HEK293 (cell line): ENCODE results near the gene C2orf76.

ENCODE experiments used
- CTCF ChIA-PET: fragments of 350-600 bp; formaldehyde crosslinking; extraction: SDS; loops from one replicate; lab custom pipeline; 2021; ENCODE audit warnings: antibody characterized with exemption; lab: Yijun Ruan, JAX
- POLR2A ChIA-PET: fragments of 300-600 bp; formaldehyde crosslinking; extraction: SDS; loops from one replicate; lab custom pipeline; 2020; ENCODE audit warnings: antibody characterized with exemption, inconsistent platforms; lab: Yijun Ruan, JAX
- H3K27ac ChIP-seq: fragments of 200-500 bp; sonication (Bioruptor generic); 2 replicates; pipeline ENCODE4 v1.5.1; 2014; ENCODE audit warnings: low read depth, low read length, control low read depth, inconsistent platforms; ENCODE audit errors: extremely low read depth
- H3K36me3 ChIP-seq, 2 experiments: fragments of 200-500 bp in 1 of 2; sonication (Bioruptor generic) in 1 of 2; 1 replicate in 1 of 2; 2 replicates in 1 of 2; pipeline ENCODE4 v1.5.1; 2014 to 2017; ENCODE audit warnings: inconsistent platforms in 2 of 2, low read length in 2 of 2; ENCODE audit not compliant: control insufficient read depth in 2 of 2, insufficient read depth in 1 of 2
- H3K4me1 ChIP-seq: fragments of 200-500 bp; sonication (Bioruptor generic); 2 replicates; pipeline ENCODE4 v1.5.1; 2014; ENCODE audit warnings: mild to moderate bottlenecking, low read length, inconsistent platforms; ENCODE audit not compliant: control insufficient read depth, insufficient read depth
- H3K4me3 ChIP-seq: 2 replicates; pipeline ENCODE4 v1.5.1; 2011; ENCODE audit warnings: low read depth, mild to moderate bottlenecking, control low read depth, low read length, moderate library complexity
- H3K9me3 ChIP-seq: fragments of 200-500 bp; sonication (Bioruptor generic); 2 replicates; pipeline ENCODE4 v1.5.1; 2014; ENCODE audit warnings: low read depth, low read length, inconsistent platforms; ENCODE audit not compliant: control insufficient read depth, insufficient read depth
- GLIS2 ChIP-seq: fragments of 450-650 bp; formaldehyde crosslinking; IDR thresholded peaks from 2 replicates; pipeline ENCODE4 v1.5.1; 2016; ENCODE audit warnings: missing biosample characterization, missing genetic modification characterization
- KLF1 ChIP-seq: fragments of 450-650 bp; formaldehyde crosslinking; IDR thresholded peaks from 2 replicates; pipeline ENCODE4 v1.5.1; 2016; ENCODE audit warnings: missing biosample characterization, missing genetic modification characterization
- KLF7 ChIP-seq: fragments of 450-650 bp; formaldehyde crosslinking; IDR thresholded peaks from 2 replicates; pipeline ENCODE4 v1.5.1; 2016; ENCODE audit warnings: missing biosample characterization, missing genetic modification characterization, borderline replicate concordance
- PRDM1 ChIP-seq: fragments of 450-650 bp; formaldehyde crosslinking; IDR thresholded peaks from 2 replicates; pipeline ENCODE4; 2016; ENCODE audit warnings: missing biosample characterization, missing genetic modification characterization
- PRDM10 ChIP-seq: fragments of 450-650 bp; formaldehyde crosslinking; IDR thresholded peaks from 2 replicates; pipeline ENCODE4 v1.5.1; 2016; ENCODE audit warnings: missing biosample characterization, missing genetic modification characterization
- ZBTB7A ChIP-seq: fragments of 450-650 bp; formaldehyde crosslinking; IDR thresholded peaks from 2 replicates; pipeline ENCODE4 v1.5.1; 2016; ENCODE audit warnings: low read depth, missing biosample characterization, missing genetic modification characterization
- ZBTB8A ChIP-seq: fragments of 450-650 bp; formaldehyde crosslinking; IDR thresholded peaks from 2 replicates; pipeline ENCODE4 v1.5.1; 2016; ENCODE audit warnings: missing biosample characterization, missing genetic modification characterization
- ZNF157 ChIP-seq: fragments of 450-650 bp; formaldehyde crosslinking; IDR thresholded peaks from 2 replicates; pipeline ENCODE4 v1.5.1; 2016; ENCODE audit warnings: missing biosample characterization, missing genetic modification characterization
- ZNF169 ChIP-seq: fragments of 450-650 bp; formaldehyde crosslinking; IDR thresholded peaks from 2 replicates; pipeline ENCODE4 v1.5.1; 2016; ENCODE audit warnings: missing biosample characterization, missing genetic modification characterization
- ZNF2 ChIP-seq: fragments of 450-650 bp; formaldehyde crosslinking; IDR thresholded peaks from 2 replicates; pipeline ENCODE4 v1.5.1; 2016; ENCODE audit warnings: missing biosample characterization, missing genetic modification characterization
- ZNF404 ChIP-seq: fragments of 450-650 bp; formaldehyde crosslinking; IDR thresholded peaks from 2 replicates; pipeline ENCODE4 v1.5.1; 2017; ENCODE audit warnings: missing biosample characterization, missing genetic modification characterization
- ZNF529 ChIP-seq: fragments of 450-650 bp; formaldehyde crosslinking; IDR thresholded peaks from 2 replicates; pipeline ENCODE4 v1.5.1; 2017; ENCODE audit warnings: missing genetic modification characterization, missing biosample characterization; ENCODE audit not compliant: insufficient replicate concordance
- ZNF626 ChIP-seq: fragments of 450-650 bp; sonication (Bioruptor Pico); formaldehyde crosslinking; IDR thresholded peaks from 2 replicates; pipeline ENCODE4 v1.5.1; 2018; ENCODE audit warnings: missing biosample characterization, missing genetic modification characterization, inconsistent platforms
- ZNF629 ChIP-seq: fragments of 450-650 bp; formaldehyde crosslinking; IDR thresholded peaks from 2 replicates; pipeline ENCODE4 v1.5.1; 2017; ENCODE audit warnings: missing biosample characterization, missing genetic modification characterization
- ZNF654 ChIP-seq: fragments of 450-650 bp; formaldehyde crosslinking; IDR thresholded peaks from 2 replicates; pipeline ENCODE4 v1.5.1; 2016; ENCODE audit warnings: low read depth, missing biosample characterization, missing genetic modification characterization
- ZNF692 ChIP-seq: fragments of 450-650 bp; formaldehyde crosslinking; IDR thresholded peaks from 2 replicates; pipeline ENCODE4 v1.5.1; 2016; ENCODE audit warnings: missing biosample characterization, missing genetic modification characterization
- ZNF76 ChIP-seq: fragments of 450-650 bp; formaldehyde crosslinking; IDR thresholded peaks from 2 replicates; pipeline ENCODE4; 2016; ENCODE audit warnings: low read depth, missing biosample characterization, missing genetic modification characterization, borderline replicate concordance
- ZSCAN5A ChIP-seq: fragments of 450-650 bp; formaldehyde crosslinking; IDR thresholded peaks from 2 replicates; pipeline ENCODE4 v1.5.1; 2016; ENCODE audit warnings: missing biosample characterization, missing genetic modification characterization
- TF ChIP-seq, protein P1 (sequence below): fragments of 450-650 bp; formaldehyde crosslinking; IDR thresholded peaks from 2 replicates; pipeline ENCODE4 v1.5.1; 2016; ENCODE audit warnings: missing biosample characterization, missing genetic modification characterization
- TF ChIP-seq, protein P2 (sequence below): fragments of 450-650 bp; formaldehyde crosslinking; IDR thresholded peaks from 2 replicates; pipeline ENCODE4 v1.5.1; 2017; ENCODE audit warnings: missing biosample characterization, missing genetic modification characterization

C2orf76 gene

DNA sequence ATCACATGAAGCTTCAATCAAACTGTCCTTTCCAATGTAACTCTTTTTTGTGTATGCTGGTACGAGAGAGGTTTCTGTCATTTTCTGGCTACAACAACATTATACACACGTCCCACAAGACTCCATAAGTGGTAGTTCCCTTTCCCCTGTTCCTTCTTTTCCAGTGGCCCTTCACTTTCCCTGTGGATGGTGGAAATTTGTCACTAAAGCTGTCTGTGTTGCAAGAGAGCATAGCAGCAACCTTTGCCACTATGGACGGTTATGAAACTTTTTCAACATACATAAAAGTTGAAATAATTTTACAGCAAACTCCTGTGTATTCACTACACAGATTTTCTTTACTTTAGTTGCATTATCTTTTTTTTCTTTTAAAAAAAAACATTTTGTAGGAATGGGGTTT, 18.8 kb upstream of the C2orf76 start:
- Histone ChIP-seq H3K36me3 (no peaks in the 10 kb centered on the region), H3K4me1 (peaks cover 3% of the 10 kb centered on the region; the same call in 1 of the 2 replicates), H3K27ac (no peak overlapping the region), H3K9me3 (no peaks in the 10 kb centered on the region)
- ChIA-PET CTCF (no interaction called here), POLR2A (interaction anchor here (1.2 kb wide), 1 partner anchor 18 kb away, joined by 5 read pairs; the partner anchor contains the start of genes C2orf76 and DBI)
- TF ChIP-seq PRDM1 (tag by site-specific recombination) (no peak), ZNF157 (tag by site-specific recombination) (no peak)
- TF ChIP-seq, all 188 proteins: peak for 0
- H3K4me3 ChIP-seq, result no peak overlapping the region

- Histone ChIP-seq H3K9me3 (no peaks in the 10 kb centered on the region), H3K4me1 (peaks cover 3% of the 10 kb centered on the region; the same call in 1 of the 2 replicates), H3K27ac (no peak overlapping the region), H3K4me3 (no peak overlapping the region), H3K36me3 (no peaks in the 10 kb centered on the region)
- TF ChIP-seq GLIS2 (tag by site-specific recombination), result no peak
- TF ChIP-seq ZNF626 (tag by site-specific recombination), result no peak
- no peak for TF ChIP-seq ZNF654 (tag by site-specific recombination)
- no peak for TF ChIP-seq ZNF692 (tag by site-specific recombination)
- no peak for TF ChIP-seq PRDM10 (tag by site-specific recombination)
- TF ChIP-seq ZNF404 (tag by site-specific recombination), result no peak
- TF ChIP-seq, protein P1, sequence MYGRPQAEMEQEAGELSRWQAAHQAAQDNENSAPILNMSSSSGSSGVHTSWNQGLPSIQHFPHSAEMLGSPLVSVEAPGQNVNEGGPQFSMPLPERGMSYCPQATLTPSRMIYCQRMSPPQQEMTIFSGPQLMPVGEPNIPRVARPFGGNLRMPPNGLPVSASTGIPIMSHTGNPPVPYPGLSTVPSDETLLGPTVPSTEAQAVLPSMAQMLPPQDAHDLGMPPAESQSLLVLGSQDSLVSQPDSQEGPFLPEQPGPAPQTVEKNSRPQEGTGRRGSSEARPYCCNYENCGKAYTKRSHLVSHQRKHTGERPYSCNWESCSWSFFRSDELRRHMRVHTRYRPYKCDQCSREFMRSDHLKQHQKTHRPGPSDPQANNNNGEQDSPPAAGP, result no peak
- no peak for TF ChIP-seq ZNF2 (tag by site-specific recombination)
- no peak for TF ChIP-seq ZNF629 (tag by site-specific recombination)
- TF ChIP-seq KLF7, result no peak
- TF ChIP-seq ZNF529, result no peak
- TF ChIP-seq, protein P2, sequence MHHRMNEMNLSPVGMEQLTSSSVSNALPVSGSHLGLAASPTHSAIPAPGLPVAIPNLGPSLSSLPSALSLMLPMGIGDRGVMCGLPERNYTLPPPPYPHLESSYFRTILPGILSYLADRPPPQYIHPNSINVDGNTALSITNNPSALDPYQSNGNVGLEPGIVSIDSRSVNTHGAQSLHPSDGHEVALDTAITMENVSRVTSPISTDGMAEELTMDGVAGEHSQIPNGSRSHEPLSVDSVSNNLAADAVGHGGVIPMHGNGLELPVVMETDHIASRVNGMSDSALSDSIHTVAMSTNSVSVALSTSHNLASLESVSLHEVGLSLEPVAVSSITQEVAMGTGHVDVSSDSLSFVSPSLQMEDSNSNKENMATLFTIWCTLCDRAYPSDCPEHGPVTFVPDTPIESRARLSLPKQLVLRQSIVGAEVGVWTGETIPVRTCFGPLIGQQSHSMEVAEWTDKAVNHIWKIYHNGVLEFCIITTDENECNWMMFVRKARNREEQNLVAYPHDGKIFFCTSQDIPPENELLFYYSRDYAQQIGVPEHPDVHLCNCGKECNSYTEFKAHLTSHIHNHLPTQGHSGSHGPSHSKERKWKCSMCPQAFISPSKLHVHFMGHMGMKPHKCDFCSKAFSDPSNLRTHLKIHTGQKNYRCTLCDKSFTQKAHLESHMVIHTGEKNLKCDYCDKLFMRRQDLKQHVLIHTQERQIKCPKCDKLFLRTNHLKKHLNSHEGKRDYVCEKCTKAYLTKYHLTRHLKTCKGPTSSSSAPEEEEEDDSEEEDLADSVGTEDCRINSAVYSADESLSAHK, result no peak
- TF ChIP-seq ZBTB7A (tag by site-specific recombination), result no peak
- TF ChIP-seq ZNF169 (tag by site-specific recombination), result no peak
- TF ChIP-seq ZSCAN5A (tag by site-specific recombination), result no peak
- TF ChIP-seq ZNF76 (tag by site-specific recombination), result no peak
- TF ChIP-seq KLF1 (tag by site-specific recombination), result no peak
- no peak for TF ChIP-seq ZBTB8A (tag by site-specific recombination)
- ChIA-PET POLR2A (interaction anchor here (1.2 kb wide), 1 partner anchor 18 kb away, joined by 5 read pairs; the partner anchor contains the start of genes C2orf76 and DBI), CTCF (no interaction called here)
Observed at GRCh38 chr2:119384971-119385370, 18.3 kb upstream of the C2orf76 start.
